ENCODE measurements around the gene DMGDH.

DNA sequence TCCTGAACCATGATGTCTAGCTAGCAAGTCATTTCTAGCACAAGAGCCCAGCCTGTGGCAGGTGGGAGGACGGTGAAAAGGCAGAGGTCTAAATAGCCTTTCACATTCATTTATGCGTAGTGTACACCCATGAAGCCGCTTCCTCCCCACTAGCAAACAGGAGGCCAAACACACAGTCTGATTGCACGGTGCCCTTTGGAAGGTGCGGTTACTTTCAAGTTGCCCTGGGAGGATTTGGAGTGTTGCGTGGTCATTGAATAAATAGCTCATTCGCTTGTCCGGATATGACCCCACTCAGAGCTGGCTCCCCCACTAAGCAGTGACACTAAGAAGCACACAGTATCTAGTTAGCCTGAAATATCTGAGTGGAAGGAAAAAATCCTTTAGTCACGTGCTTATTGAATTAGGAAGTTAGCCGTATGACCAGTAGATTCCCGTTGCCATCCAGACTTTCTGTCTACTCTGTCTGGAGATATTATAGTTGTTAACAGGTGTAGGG, 83.7 kb downstream of the DMGDH start:
- TF ChIP-seq, protein P1, sequence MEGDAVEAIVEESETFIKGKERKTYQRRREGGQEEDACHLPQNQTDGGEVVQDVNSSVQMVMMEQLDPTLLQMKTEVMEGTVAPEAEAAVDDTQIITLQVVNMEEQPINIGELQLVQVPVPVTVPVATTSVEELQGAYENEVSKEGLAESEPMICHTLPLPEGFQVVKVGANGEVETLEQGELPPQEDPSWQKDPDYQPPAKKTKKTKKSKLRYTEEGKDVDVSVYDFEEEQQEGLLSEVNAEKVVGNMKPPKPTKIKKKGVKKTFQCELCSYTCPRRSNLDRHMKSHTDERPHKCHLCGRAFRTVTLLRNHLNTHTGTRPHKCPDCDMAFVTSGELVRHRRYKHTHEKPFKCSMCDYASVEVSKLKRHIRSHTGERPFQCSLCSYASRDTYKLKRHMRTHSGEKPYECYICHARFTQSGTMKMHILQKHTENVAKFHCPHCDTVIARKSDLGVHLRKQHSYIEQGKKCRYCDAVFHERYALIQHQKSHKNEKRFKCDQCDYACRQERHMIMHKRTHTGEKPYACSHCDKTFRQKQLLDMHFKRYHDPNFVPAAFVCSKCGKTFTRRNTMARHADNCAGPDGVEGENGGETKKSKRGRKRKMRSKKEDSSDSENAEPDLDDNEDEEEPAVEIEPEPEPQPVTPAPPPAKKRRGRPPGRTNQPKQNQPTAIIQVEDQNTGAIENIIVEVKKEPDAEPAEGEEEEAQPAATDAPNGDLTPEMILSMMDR (IDR thresholded peaks at IDR 0.05): no peak
- no peak for TF ChIP-seq POLR2AphosphoS5 (IDR thresholded peaks at IDR 0.05)
